CD4-positive, alpha-beta T cell treated with Interleukin-4 for 1 hour (primary cell): ENCODE results near the gene WBP2.

ENCODE experiments used
- DNase-seq, 2 donors: peaks; one replicate each; pipeline ENCODE4 v3.0.0-alpha.2; 2020 to 2022

The WBP2 gene

DNA sequence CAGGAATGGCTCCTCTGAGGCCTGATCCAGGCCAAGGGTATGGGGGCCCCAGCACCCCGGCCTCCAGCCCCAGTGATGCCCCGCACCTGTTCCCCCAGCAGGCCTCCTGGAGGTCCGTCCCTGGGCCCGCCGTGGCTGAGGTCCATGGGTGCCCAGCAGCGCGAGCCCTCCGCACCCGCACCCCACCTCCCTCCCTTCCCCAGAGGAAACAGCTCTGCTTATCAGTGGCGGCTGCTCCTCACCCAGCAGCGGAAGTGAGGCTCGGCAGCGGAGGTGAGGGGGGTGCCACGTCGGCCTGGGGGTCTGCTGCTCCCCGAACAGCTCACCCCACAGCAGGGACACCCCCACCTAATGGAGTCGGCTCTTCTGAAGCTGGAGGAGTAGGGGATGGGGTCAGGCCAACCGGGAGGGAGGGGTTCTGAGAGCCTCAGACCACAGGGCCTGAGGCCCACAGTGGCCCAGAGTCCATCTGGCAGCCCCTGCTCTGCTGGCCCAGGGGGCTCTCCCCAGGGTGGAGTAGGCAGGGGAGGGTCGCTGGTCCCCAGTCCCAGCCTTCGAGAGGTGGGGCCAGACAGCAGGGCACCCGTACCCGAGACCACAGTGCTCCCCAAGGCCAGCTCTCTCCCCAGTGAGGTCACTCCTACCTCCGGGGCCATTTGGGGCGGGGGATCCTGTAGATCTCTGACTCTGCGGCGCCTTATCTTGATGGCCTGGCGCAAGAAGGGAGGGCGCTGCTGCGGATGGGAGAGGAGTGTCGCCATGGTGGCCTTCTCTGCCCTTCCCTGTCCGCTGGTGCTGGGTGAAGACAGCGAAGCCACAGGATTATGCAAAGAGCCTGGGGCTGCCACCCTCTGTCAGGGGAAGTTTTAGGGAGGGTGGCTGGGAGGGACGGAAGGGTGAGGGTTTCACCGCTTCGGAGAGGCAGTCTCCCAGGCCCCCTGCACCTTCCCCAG is 11.3 kb downstream of the WBP2 start, which contains the start of gene UNC13D:
UNC13D (minus strand) TSS at position 828 of the 953 bp plus-strand sequence; CDS start at position 761, 67 bp downstream.
- DNase-seq, result peak; percentile 63 to 73

DNA sequence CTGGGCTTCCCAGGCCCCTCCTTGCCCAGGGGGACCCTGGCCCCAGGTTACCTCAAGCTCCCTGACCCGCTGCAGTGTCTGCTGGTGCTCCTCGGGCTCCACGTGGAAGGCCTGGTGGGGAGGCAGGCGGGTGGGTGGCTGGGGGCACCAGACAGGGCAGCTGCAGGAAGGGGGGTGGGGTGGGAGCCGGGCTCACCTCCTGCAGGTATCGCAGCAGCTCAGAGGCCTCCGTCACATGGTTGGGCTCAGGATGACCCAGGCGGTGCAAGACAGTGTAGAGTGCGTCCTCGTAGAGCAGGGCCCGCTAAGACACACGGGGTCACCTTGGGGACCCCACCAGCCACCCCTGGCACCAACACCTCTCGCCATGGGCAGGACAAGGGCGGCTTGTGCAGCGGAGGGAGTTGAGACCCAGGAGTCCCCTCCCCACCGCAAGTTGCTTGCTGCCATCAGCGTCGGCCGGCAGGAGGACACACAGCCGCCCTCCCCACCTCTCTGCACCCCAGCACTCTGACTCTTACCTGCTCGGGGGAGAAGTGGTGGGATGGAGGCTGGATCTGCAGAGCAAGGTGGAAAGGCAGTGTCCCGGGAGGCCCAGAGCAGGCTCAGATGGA is 12.1 kb downstream of the WBP2 start:
- peak; percentile 21 to 36 for DNase-seq

DNA sequence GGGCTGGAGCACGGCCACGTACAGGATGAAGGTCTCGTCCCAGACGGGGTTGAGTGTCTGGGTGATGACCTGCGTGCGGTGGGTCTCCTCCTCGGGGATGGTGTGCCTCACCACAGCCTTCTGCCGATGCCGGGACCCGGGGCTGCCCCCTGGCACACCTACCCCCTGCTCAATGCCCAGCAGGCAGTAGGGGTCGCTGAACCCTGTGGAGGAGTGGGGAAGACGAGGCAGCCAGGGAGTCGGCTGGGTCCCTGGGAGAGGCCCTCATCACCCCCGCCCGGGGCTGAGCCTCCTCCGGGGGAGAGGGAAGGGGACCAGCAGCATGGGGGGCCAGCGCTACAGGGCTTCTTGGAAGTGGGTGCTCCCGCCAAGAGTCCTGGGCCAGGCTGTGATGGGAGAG is 12.7 kb downstream of the WBP2 start:
- no peak for DNase-seq

DNA sequence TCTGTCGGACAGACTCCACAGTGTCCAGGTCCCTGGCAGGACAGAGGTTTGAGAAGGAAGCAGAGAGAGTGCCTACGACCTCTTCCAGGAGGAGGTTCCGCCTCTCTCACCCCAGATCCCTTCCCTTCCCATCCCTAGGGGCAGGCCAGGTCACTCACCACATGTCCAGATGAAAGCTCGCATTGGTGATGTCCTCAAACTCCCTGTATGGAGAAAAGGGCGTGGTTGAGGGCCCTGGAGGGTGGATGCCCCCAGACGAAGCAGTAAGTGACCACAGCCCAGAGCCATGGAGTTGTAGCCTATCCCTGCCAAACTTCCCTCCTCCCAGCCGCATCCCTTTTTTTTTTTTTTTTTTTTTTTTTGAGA is 14.4 kb downstream of the WBP2 start:
- DNase-seq, result no peak

DNA sequence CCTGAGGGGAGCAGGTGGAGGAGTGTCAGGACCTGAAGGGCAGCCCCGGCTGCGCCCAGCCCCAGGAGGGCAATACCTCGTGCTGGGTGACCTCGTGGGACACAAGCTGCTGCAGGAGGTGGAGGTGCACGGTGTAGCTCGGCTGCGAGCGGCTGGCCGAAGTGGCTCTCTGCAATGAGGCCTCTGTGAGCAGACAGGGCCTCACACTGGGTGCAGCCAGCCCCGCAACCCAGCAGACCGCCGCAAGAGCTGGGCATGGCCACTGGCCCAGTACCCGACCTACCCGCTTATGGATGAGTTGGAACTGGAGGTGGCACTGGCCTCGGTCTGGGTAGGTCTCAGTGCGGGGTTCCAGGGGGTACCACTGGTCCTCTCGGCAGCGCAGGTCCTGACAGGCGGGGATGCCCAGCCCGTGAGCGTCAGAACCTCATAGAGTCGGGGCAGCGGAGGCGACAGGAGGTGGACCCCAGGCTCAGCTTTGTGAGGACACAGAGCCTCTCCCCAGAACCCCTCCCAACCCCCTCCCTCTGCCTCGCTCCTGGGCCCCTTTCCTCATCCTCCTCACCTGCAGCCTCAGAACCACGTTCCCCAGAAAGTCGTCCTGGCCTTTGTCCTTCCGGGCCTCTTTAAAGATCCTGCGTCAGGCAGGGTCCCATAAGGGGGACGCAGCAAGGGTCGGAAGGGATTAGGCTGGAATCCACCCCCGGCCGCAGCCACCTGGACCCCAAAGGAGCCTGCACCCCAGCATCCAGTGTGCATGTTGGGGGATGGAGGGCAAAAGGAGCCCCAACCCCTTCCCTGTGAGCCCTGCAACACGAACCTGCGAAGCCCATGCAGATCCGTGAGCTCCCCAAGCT is 15.0 kb downstream of the WBP2 start:
- DNase-seq, result no peak

DNA sequence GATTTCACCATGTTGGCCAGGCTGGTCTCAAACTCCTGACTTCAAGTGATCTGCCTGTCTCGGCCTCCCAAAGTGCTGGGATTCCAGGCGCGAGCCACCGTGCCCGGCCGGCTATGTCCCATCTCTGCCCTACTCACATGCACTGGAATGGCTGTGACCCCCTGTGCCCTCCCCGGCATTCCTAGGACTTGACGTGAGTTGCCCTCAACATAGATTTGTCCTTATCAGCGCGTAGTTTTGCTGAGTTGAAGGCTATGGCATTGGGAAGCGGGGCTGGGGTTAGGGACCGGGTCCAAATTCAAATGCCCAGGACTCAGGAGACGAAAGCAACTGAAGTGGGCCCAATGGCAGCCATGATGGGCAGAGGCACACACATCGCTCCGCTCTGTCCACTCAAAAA is 16.7 kb downstream of the WBP2 start:
- DNase-seq, result no peak

DNA sequence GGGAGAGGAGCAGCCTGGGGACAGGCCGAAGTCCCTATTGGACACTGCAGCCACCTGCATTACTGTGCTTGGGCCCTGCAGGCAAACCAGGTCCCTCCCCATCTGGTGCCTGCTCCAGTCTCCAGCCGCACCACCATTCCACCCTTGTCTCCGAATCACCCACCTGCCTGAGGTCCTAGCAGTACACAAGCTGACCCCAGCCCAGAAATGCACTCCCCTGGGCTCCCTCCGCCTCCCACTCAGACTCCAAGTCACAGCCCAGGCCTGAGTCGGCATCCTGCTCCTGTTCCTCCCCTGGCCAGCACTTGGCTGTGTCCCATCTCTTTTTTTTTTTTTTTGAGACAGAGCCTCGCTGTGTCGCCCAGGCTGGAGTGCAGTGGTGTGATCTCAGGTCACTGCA is 17.2 kb downstream of the WBP2 start:
- no peak for DNase-seq

DNA sequence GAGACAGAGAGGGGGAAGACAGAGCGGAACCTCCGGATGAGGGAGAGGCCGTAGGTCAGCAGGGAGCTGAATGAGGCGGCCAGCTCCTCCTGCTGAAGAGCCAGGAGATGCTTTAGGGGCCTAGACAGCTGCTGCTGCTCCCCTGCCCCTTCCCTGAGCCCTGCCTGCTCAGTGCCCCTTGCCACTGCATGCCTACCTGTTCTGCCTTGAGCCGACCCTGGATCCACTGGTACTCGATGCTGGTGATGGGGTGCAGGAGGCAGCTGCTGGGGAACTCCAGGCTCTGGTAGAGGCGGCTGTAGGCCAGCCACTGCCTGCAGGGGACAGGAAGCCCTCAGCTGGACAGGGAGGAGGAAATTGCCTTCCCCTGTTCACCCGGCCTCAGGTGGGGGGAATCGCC is 18.5 kb downstream of the WBP2 start:
- DNase-seq, result no peak

DNA sequence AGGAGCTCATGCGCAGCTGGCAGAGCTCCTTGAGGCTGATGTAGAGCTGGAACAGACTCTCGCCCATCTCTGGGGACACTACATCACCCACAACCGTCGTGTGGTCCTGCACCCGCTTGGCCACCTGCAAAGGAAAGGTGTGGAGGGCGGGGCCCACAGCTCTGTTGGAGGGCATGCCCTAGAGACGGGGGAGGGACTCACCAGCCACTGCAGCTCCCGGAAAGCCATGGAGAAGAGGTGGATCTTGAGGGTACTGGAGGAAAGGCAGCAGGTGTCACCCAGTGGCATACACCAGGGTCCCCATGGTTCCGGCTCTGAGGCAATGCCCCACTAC is 19.5 kb downstream of the WBP2 start:
- DNase-seq, result no peak

DNA sequence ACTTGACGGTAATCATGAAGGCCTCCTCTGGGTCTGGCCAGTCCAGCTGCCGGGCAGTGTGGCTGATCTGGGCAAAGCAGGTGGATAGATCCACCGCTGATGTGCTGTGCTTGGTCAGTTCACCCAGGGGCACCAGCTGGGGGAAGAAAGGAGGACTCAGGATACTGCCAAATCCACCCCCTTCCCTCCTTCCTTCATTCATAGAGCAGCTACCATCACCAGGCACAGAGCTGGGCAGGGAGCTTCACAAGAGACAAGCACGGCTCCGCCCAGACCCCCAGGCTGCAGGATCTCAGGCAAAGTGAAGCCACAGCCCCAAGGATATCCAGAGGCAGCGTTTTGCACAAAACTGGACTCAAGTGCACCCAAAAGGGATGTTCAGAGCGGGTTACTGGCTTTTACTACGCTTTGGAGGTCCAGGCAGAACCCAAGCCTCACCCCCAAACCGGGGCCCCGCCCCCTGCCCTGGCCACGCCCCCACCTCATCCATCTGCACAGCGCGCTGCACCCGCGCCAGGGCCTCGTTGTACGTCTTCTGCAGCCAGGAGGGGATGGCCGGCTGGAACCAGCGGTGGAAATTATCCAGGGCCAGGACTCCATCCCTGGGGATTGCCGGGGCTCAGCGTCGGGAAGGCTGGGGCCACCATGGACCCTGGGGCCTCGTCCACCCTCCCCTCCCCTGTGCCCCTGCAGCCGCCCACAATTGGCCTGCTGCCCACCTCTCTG is 20.0 kb downstream of the WBP2 start:
- no peak for DNase-seq

DNA sequence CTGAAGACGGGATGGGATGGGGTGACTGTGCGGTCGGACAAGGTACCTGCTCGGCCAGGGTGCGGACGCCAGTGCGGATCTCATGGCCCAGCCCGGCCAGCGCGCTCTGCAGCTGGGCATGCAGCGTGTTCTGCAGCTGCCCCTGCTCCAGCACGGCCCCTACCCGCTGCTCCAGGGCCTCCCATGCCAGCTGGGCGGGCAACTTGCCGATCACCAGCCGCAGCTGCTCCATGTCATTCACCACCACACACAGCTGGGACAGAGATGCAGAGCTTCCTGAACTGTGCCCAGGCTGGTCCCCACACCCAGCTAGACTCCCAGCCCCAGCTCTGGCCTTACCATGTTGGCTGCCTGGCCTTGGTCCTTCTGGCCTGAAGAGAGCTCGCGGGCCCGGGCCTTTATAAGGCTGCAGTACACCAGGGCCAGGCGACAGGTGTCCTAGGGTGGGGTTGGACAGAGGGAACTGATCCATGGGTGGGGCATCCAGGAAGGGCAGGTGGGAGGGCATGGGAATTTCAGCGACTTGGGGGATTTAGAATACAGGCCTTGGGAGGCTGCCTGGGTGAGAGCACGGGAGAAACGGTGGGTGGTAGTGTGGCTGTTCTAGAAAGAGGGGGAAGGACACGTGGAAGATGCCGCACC is 20.7 kb downstream of the WBP2 start:
- DNase-seq, result no peak

DNA sequence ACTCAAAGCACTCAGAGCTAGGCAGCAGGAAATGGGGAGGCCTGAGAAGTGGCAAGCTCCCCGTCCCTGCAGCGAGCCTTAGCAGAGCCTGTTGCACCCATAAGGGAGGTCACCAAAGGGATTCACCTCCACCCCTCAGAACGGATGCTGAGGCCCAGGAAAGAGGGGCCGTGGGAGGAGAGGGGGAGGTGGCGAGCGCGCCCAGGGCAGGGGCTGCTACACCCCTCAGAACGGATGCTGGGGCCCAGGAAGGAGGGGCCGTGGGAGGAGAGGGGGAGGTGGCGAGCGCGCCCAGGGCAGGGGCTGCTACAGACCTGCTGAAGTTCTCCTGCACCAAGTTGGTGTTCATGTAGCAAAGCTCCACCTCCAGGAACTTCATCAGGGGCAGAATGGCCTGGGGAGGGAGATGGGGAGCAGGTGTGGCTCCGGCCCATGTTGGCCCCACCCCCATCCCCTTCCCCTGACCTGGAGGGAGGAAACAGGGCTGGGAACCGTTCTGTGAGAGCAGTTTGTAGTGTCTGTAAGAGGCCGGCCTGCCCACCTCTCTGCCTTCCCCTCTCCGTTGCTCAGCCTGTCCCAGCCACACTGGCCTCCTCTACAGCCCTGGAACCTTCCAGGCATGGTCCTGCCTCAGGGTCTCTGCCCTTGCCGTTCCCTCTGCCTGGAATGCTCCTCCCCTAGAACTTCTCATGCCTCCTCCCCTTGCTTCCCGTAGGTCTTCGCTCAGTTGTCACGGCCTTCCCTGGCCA is 22.3 kb downstream of the WBP2 start:
- DNase-seq, result peak in 1 of 2 donors; percentile 51

DNA sequence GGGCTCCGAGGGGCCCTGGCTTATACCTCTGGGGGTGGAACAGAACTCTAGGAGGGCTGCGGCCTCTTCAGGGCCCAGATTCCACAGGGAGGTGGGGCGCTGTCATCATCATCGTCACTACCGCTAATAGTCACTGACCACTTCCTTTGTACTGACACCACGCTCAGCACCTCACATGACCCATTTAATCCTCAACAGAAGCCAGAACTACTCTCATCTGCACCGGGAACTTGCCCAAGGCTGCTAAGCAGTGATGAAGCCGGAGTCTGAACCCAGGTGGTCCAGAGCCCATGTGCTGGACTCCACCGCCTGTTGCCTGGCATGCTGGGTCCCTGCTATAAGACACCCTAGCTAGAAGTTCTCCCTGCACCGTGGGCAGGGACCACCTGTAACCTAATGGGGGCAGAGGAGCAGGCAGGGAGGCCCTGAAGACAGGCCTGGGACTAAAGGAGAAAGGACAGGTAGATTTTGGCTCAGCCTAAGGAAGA is 22.9 kb downstream of the WBP2 start:
- DNase-seq, result peak; percentile 67 to 72

DNA sequence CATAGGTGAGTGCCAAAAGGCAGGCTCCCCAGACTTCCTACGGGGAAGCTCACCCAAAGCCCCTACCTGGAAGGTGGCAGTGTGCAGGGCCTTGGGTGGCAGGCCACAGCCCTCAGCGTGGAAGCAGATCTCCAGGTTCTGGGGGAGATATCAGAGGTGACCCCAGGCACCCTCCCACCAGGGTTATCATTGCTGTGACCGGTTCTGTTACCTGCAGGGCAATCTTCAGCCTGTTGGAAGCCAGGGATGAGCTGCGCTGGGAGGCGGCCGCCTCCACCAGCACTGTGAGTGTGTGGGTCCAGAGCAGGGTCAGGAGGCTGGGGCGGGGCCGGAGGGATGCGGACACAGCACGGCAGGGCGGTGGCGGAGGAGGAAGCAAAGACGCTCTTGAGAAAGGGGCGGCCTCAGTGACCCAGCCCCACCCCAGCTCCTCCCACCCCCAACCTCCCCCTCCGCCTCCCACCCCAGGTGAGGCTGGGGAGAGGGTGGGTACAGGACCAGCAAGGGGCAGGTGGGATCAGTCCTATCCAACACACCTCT is 24.0 kb downstream of the WBP2 start:
- DNase-seq, result no peak

DNA sequence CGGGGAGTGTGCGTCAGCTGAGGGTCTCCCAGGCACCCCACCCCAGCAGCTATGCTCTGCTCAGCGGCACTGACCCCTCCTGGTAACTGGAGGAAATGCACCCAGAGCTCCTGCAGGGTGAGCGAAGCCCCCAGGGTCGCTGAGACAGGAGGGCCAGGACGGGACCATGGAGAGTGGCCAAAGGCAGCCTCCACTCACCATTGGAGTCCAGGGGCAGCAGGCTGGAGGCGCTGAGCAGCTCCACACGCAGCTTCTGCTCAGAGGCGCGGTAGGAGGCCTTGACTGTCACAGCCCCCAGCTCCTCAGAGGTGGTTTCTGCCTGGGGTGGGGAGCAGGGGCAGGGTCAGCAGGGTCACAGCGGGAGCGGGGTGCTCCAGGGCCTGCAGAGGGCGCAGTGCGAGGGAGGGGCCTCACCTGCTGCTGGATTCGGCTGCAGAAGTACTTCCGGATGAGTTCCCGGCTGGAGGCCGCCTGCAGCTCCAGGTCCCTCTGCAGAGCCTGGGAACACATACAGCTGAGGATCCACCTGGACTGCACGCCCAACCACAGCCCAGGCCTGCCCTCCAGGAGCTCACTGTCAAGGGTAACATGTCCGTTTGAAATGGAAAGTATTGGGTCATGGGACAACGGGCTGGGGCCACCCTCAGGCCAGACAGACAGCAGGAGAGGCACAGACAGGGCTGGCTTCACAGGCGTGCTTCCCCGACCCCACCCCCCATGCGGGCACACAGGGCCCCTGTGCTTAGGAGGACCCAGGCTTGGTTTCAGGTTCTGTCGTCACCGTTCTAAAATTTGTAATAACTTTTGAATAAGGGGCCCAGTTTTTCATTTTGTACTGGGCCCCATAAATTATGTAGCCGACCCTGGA is 24.7 kb downstream of the WBP2 start:
- DNase-seq, result peak; percentile 28 to 36

DNA sequence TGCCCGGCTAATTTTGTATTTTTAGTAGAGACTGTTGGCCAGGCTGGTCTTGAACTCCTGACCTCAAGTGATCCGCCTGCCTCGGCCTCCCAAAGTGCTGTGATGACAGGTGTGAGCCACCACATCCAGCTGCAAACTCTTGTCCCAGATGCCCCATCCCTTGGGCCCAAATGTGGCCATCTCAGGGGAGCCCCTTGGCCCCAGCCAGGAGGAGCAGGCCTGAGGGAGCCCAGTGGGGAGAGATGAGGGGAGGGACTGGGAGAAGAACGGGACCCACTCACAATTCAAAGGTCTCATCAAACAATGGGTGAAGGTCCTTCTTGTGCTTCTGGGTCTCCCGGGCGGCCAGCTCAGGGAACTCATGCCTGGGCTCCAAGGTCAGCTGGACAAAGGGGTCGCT is 25.4 kb downstream of the WBP2 start:
- no peak for DNase-seq

DNA sequence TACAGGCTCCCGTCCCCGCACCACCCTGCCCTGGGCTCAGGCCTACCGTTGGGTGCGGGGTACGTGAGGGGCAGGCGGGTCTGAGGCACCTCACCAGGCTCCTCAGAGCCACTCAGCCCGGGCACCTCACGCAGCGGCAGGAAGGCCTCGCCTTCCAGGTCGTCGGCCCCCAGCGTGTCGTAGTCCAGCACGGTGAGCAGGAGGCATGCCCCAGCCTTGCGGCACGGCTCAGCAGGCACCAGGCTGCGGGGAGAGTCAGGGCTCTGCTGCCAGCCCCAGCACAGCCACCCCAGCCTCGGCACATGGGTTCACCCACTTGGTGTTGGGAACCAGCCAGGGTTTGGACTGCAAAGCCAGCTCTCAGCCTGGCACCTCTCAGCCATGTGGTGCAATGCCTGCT is 26.4 kb downstream of the WBP2 start:
- DNase-seq, result no peak

DNA sequence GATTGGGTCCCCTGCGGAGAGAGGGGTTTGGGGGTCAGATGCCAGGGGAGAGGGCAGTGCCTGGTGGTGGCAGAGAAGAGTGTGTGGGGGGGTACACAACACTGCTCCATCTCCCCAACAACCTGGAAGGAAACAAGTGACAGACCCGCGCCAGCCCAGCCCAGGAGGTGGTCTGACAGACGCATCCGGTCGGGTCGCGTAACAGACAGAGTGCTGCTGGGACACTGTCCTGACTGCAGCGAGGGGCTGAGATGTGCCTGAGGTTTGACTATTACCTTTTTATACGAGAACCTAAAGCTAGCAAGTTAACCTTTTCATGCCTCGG is 27.1 kb downstream of the WBP2 start:
- no peak for DNase-seq

DNA sequence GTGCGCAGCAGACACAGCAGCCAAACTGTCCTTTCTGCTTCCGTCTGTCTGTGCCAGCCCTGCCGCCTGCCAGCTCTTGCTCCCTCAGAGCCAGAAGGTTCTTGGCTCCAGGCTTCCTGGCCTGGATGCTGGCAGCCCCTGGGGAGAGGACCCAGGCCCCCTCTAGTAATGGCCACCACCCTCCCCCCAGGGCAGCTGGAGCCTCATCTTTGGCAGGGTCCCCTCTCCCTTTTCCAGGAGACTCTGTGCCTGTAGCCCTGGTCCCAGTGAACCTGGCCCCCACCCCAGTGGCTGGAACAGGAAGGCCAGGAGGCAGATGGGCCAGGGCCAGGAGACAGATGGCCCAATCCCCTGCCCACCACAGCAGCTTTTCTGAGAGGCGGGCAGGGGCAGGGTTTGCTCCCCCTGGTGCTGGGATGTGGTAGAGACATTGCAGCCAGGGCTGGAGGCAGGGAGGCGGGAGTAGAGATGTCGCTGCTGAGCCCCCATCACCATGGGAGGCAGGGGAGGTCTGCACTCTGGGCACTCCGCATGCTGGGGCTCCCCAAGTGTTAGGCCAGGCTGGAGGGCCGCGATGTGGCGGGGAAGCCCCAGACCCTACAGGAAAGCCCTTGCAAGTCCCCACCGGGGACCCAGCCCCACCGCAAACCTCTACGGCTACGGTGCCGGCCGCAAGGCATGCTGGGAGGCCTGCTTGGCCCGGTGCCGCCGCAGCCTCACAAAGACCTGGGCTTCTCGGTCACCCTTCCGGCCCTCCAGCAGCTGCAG is 27.6 kb downstream of the WBP2 start:
- peak; percentile 64 to 78 for DNase-seq
